ENCODE measurements around the gene SYT6. TPM values are rescaled to one million over a fixed set of nuclear protein-coding genes. Genes with fewer than 3 reads are reported as not detected.

Gene SYT6
- total RNA-seq = 1 to 10 TPM in 1 of 4 donors, under 1 TPM in 2, not detected in 1; 0.36 to 1.9 (median 0.55) TPM
- under 1 TPM in 1 of 3 donors, not detected in 2; 0.32 TPM for polyA plus RNA-seq

GRCh38 chr1:114153261-114154145, at the start of gene SYT6:
Gene SYT6 (minus strand): TSS chr1:114153869. CDS start chr1:114153772, 97 bp downstream.
- TF ChIP-seq POLR2A (IDR thresholded peaks at IDR 0.05) (no peak), EP300 (IDR thresholded peaks at IDR 0.05) (no peak), POLR2AphosphoS5 (IDR thresholded peaks at IDR 0.05) (no peak), CTCF (IDR thresholded peaks at IDR 0.05) (no peak)
- H3K27me3 ChIP-seq = peaks cover 39 to 82% (median 67%) of the 10 kb centered on the region in 3 donors
- no peak within 1 kb of the TSS for H3K27ac ChIP-seq
- no peaks in the 10 kb centered on the region for H3K9me3 ChIP-seq
- no peak for DNase-seq
- peaks cover 0 to 35% (median 30%) of the 10 kb centered on the region in 4 donors for H3K4me1 ChIP-seq
- H3K4me3 ChIP-seq = peak within 1 kb of the TSS; percentile 24 to 53 (median 42)
- WGBS, 2 donors = 2 to 8% methylated on average over 70 of the region's 70 CpGs
- H3K36me3 ChIP-seq = no peaks in the 10 kb centered on the region
- intact Hi-C loops (cut with DNase I) = loop anchor here (5.0 kb wide), 1 partner anchor 171 kb away; no protein-coding TSS in a partner anchor

GRCh38 chr1:114201486-114201885, 47.8 kb upstream of the SYT6 start:
- Histone ChIP-seq H3K9me3 (no peaks in the 10 kb centered on the region), H3K27ac (no peak overlapping the region), H3K36me3 (no peaks in the 10 kb centered on the region), H3K27me3 (peaks cover 0 to 3% (median 0%) of the 10 kb centered on the region in 3 donors), H3K4me1 (no peaks in the 10 kb centered on the region), H3K4me3 (no peak overlapping the region)
- no peak for DNase-seq
- TF ChIP-seq CTCF (IDR thresholded peaks at IDR 0.05) (no peak), EP300 (IDR thresholded peaks at IDR 0.05) (no peak), POLR2AphosphoS5 (IDR thresholded peaks at IDR 0.05) (no peak), POLR2A (IDR thresholded peaks at IDR 0.05) (no peak)
- intact Hi-C loops (cut with DNase I) = no loop called here
- WGBS, 2 donors = 51 to 76% methylated on average over 3 of the region's 3 CpGs

- Histone ChIP-seq H3K9me3 (peaks cover 0 to 1% (median 0%) of the 10 kb centered on the region in 4 donors), H3K27me3 (peaks cover 0 to 12% (median 0%) of the 10 kb centered on the region in 3 donors), H3K36me3 (no peaks in the 10 kb centered on the region), H3K27ac (no peak overlapping the region), H3K4me1 (no peaks in the 10 kb centered on the region), H3K4me3 (no peak overlapping the region)
- WGBS, 2 donors = 85 to 86% methylated on average over 3 of the region's 3 CpGs
- intact Hi-C loops (cut with DNase I) = no loop called here
- no peak for TF ChIP-seq POLR2A (IDR thresholded peaks at IDR 0.05)
- no peak for TF ChIP-seq POLR2AphosphoS5 (IDR thresholded peaks at IDR 0.05)
- no peak for TF ChIP-seq CTCF (IDR thresholded peaks at IDR 0.05)
- TF ChIP-seq EP300 (IDR thresholded peaks at IDR 0.05) = no peak
- DNase-seq = no peak
Observed at GRCh38 chr1:114199017-114199594, 45.4 kb upstream of the SYT6 start.

GRCh38 chr1:114196992-114197907, 43.6 kb upstream of the SYT6 start:
- Histone ChIP-seq H3K4me1 (no peaks in the 10 kb centered on the region), H3K4me3 (no peak overlapping the region), H3K27me3 (peaks cover 0 to 12% (median 0%) of the 10 kb centered on the region in 3 donors), H3K9me3 (peaks cover 0 to 1% (median 0%) of the 10 kb centered on the region in 4 donors), H3K27ac (no peak overlapping the region), H3K36me3 (no peaks in the 10 kb centered on the region)
- WGBS, 2 donors = 76 to 90% methylated on average over 3 of the region's 3 CpGs
- no peak for TF ChIP-seq POLR2AphosphoS5 (IDR thresholded peaks at IDR 0.05)
- TF ChIP-seq CTCF (IDR thresholded peaks at IDR 0.05) = no peak
- no peak for DNase-seq
- intact Hi-C loops (cut with DNase I) = no loop called here
